HG03045 (cell line): ENCODE data around the gene WWOX.
"Not testable (repeated sequence)": the region's sequence is repeated elsewhere in the genome, so short reads cannot be mapped to it uniquely, and the experiment has no call there.

ENCODE experiments used
- ATAC-seq: cut with Tn5 transposase; IDR thresholded peaks from one replicate; pipeline ENCODE4 v1.9.1; 2021; ENCODE audit warnings: mild to moderate bottlenecking, moderate library complexity; ENCODE audit not compliant: unreplicated experiment

The WWOX gene

DNA sequence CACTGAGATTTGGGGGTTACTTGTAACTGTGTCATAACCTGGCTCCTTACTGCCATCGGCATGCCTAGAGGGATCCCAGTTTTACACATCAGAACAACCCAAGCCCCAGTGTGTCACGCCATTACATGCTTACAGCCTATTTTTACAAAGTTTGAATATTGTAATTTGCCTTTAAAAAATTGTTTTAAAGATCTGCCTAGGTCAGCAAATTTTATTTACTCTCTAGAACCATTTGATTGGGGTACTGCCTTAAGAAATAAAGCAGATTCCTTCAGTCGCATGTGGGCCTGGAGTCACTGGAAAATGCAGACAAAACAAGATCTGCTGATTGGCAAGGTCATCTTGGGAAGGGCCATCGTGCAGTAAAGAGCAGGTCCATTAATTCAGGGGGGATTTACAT, 566.9 kb downstream of the WWOX start:
- no peak for ATAC-seq

DNA sequence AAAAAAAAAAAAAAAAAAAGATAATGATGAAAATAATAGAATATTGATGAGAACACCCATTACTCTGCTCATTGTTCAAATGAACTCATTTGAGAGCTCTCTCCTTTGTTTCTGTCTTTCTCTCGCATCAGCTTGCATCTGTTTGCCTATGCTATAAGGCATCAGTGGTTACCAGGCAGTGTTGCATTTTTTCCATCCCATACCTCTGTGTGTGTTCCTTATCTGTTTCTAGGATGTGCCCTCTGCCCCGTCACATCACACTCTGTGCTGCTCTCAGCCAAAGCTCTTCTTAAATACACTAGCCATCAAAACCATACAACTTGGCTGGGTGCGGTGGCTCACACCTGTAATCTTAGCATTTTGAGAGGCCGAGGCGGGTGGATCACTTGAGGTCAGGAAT, 568.2 kb downstream of the WWOX start:
- ATAC-seq = no peak

DNA sequence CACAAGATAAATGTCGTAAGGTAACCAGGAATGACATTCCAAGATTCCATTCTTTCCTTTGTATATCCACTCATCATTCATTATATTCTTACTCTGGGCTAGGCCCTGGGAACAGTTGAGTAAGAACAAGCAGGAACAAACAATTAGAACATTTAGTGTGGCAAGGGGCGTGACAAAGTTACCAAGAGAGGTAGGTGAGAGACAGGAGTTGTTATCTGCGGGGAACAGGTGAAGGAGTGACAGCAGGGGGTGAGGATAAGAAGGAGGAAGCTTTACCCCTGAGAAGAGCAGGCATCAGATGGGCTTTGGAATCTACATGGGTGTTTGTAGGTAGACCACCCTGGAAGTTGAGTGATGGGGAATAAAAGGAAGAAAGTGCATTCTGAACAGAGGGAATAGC, 568.9 kb downstream of the WWOX start:
- no peak for ATAC-seq

- ATAC-seq = no peak
Measured at GRCh38 chr16:78669994-78670393, 570.5 kb downstream of the WWOX start.

DNA sequence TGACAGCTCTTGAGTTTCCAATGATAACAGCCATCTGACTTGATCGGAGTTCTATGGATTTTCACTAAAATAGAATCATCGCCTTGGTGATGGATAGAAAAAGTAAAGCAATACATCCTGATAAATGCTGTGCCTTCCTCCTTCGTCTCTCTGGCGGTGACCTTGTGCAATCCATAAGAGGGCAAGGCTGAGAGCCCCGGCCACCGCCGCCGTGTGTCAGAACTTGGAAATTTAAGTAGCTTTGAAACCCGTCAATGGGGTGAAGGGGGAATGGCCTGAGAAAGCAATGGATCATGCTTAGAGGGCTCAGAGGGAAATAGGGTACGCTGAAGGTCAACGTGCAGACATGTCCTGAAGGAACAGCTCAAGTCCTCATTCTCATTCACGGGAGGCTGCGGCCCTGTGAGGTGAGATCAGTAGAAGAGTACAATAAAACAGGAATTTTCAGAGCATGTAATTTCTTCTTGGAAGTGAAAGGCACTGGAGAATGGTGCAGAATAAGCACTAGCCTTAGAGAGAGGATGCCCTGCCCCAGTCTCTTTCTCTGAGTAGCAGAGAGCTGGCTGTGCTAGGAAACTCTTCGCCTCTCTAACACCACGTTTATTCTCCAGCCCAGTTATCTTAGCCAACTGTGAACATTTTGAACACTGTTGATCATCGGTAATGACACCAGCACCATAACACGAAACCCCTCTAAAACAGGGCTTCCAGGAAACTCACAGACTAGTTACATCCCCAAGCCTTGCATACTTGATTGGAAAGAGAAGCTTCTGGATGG, 573.5 kb downstream of the WWOX start:
- ATAC-seq = no peak

DNA sequence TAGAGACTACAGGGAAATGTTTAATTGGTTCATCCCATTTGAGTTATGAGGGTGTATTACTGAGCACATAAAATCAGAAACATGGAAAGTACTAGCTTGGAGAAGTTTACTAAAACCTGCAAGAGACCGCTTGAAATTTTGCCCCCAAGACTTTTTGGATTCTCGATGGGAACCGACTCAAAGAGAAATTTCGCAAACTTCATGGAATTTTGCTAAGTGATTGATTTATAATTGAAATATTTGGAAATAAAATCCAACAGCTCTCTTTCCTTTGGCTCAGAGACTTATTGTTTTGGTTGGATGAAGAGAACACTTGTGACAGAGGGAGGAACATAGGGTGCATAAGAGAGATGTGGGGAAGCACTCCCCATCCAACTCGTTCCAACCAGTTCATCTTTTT, 574.4 kb downstream of the WWOX start:
- ATAC-seq = no peak

DNA sequence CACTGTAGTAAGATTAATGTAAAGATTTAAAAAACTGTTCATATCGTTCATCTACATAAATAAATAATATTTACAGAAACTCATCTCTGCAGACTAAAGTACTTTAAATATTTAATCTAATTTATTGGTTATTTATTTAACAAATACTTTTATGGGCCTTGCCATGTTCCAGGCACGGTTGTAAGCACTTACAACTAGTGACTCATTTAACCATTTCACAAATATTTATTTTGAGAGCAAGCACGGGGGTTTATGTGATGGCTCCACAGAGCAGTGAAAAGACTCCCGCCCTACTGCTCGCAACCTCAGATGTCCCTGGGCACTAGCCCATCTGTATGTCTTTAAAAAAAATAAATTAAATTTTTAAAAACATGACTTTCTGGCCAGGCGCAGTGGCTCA, 575.9 kb downstream of the WWOX start:
- no peak for ATAC-seq

DNA sequence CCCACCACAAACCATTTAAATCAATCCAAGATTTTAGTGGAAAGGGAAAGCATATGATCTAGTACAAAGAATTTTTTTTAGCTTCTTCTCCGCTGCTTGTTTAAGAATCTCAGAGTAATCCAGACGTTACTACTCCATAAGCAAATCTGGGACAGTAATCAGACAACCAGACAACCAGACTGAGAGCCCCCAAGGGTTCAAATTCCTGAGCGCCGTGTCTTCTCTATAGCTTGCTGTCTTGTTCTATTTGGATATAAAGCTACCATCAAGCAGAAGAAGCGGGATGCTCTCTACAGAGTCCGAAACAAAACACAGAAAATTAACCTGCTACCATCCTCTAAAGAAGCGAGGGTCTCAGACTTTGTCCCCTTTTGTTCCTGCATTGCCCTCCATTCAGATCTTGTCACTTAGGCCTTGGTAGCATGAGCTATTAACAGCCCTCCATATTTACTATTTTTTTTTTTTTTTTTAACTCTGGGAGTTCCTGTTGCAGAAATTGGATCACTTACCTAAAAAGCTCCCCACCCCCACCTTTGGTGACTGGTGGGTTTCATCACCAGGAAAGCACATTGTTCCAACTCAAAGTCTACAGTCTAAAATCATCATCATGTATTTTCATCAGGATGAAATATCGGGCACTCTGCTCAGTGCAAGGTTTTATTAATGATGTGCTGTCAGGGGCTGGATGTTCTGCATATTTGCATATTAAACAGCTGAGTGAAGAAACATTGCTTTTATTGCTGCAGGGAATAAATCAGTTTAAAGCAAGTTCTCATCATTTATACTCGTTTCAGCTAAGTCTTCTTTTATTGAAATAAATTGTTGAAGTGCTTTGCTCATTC, 576.7 kb downstream of the WWOX start:
- ATAC-seq = no peak

- no peak for ATAC-seq
Measured at GRCh38 chr16:78677181-78677731, 577.8 kb downstream of the WWOX start.

- ATAC-seq = no peak
Measured at GRCh38 chr16:78679546-78679945, 580.1 kb downstream of the WWOX start.

DNA sequence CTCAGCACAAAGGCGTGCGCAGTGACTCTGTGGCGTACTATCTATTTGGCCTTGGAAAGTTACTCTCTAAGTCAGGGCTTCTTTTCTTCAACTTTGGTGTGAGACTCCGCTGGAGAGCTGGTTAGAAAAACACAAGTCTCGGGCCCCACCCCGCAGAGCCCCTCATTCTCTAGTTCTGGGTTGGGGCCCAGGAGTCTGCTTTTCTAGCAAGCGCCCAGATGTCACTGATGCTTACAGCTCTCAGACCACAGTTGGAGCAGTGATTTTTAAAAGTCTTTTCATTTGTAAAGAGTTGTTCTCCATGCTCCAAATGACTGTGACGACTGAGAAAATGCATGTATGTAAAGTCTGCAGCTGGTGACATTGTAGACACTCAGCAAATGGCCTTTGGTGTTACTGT, 582.3 kb downstream of the WWOX start:
- ATAC-seq = no peak

DNA sequence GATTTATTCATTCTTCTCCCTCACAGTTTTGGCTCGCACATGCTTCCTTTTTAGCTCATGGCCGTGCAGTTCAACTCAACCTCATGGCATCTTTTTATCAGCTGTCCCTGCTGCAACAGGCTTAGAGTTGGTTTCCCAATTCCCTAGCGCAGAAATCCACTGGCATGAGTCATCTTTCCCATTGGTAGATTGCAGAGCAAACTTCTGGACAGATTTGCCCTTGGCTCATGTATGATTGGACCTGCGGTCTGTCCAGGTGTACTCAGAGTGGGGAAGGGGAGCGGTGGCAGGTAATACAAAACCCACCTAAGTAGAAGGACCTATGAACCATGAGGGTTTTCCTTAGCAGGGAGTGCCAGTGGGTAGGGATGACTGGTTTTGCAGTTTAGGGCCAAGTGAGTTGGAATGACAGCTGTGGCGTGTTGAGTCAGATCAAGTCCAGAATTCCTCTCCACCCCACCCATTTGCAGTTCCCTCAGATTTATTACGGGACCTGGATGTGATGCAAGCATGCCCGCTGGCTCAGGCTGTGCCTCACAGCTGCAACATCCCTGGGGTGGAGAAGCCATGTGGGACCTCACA, 584.7 kb downstream of the WWOX start:
- ATAC-seq = no peak

DNA sequence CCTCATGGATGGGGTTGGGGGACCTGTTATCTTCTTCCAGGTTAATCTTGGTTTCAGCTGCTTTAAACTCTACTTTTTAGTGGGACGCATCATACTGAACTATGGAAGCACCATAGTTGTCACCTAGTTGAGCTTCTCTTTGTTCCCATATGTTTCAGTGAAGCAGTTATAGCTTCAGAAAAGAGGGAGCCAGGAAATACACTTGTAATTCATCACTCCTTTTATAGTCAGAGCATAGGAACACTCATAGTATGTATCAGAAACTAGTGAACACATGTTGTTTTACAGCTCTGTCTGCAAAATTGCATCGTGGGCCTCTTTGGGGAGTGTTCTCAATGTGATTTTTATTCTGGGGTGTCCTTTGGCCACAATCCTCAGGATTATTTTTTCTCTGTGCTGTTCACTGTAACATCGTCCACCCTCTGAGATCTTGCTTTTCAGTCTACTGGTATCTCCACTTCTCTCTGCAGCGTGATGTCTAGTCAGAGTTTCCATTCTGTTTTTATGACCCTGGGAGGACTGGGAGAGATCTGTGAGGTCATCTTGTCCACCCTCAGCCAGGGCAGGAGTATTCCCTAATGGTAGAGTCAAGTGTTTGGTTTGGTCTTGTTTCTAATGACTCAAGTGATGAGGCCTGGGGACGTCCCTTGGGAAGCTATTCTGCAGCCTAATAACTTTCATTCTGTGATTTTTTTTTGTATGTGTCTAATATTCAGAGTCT, 585.4 kb downstream of the WWOX start:
- no peak for ATAC-seq

- no peak for ATAC-seq
Measured at GRCh38 chr16:78686601-78687000, 587.1 kb downstream of the WWOX start.

- ATAC-seq = no peak
Measured at GRCh38 chr16:78689028-78689427, 589.6 kb downstream of the WWOX start.

- ATAC-seq = no peak
Measured at GRCh38 chr16:78689536-78689935, 590.1 kb downstream of the WWOX start.

GRCh38 chr16:78690510-78690909, 591.1 kb downstream of the WWOX start:
- ATAC-seq = no peak

- ATAC-seq = not testable (repeated sequence)
Measured at GRCh38 chr16:78691746-78692145, 592.3 kb downstream of the WWOX start.

DNA sequence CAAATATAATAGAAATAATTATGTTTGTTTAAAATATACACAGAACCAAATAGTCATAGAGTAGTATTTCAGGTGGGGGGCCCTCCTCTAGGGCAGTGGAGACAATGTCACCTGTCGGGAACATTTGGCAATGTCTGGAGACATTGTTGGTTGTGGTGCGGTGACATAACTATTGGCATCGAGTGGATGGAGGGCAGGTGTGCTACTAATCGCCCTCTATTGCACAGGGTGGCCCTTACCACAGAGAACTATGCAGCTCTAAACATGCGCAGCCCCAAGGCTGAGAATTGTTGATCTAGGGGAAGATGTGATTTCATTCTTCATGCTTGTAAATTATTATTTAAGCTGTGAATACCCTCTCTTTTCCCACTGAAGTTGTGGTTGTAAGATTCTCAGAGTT, 594.0 kb downstream of the WWOX start:
- no peak for ATAC-seq

GRCh38 chr16:78694414-78694813, 595.0 kb downstream of the WWOX start:
- no peak for ATAC-seq

GRCh38 chr16:78695391-78695790, 595.9 kb downstream of the WWOX start:
- ATAC-seq = no peak
